GM12873 (cell line): Measurements from ENCODE around the gene TPD52L1.

ENCODE experiments used
- TF ChIP-seq, protein P1 (sequence below): IDR thresholded peaks from 2 replicates; pipeline ENCODE4 v1.5.1; 2012; ENCODE audit warnings: low read depth, mild to moderate bottlenecking, moderate library complexity, low read length, control low read depth; ENCODE audit not compliant: insufficient read depth; ENCODE audit errors: missing control alignments

Gene TPD52L1

DNA sequence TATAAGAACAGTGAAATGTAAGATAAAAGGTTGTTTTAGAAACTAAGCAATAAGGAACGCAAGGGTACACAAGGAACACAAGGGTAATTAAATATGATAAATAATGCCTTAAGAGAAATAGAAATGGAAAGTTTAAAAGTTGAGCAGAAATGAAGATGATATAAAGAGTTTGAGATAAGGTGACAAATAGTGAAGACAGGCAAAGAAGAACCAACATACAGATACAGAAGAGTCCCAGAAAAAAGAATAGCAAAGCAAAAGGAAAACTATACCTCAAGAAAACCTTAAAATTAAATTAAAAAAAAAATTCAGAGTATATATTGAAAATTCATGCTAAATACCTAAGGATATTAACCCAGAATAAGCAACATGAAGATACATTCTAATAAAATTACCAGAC lies 131.8 kb downstream of the TPD52L1 start:
- TF ChIP-seq, protein P1, sequence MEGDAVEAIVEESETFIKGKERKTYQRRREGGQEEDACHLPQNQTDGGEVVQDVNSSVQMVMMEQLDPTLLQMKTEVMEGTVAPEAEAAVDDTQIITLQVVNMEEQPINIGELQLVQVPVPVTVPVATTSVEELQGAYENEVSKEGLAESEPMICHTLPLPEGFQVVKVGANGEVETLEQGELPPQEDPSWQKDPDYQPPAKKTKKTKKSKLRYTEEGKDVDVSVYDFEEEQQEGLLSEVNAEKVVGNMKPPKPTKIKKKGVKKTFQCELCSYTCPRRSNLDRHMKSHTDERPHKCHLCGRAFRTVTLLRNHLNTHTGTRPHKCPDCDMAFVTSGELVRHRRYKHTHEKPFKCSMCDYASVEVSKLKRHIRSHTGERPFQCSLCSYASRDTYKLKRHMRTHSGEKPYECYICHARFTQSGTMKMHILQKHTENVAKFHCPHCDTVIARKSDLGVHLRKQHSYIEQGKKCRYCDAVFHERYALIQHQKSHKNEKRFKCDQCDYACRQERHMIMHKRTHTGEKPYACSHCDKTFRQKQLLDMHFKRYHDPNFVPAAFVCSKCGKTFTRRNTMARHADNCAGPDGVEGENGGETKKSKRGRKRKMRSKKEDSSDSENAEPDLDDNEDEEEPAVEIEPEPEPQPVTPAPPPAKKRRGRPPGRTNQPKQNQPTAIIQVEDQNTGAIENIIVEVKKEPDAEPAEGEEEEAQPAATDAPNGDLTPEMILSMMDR, result no peak

DNA sequence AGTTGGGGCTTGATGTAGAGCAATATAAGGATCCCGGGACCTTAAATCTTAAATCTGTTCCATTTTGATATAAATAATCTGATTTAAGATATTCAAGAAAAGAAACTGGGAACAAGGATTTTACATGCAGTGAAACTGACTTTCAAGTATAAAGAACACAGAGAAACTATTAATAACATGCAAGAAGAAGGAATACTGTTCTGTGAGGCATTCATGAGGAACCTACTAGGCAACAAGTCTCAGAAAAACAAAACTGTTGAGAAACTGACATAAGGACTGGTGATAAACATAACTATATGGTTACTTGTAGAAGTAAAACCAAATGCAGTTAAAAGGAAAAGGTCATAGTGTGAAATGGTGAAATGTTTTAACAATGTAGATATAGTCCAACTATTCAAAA lies 132.4 kb downstream of the TPD52L1 start:
- TF ChIP-seq, protein P1, result no peak

DNA sequence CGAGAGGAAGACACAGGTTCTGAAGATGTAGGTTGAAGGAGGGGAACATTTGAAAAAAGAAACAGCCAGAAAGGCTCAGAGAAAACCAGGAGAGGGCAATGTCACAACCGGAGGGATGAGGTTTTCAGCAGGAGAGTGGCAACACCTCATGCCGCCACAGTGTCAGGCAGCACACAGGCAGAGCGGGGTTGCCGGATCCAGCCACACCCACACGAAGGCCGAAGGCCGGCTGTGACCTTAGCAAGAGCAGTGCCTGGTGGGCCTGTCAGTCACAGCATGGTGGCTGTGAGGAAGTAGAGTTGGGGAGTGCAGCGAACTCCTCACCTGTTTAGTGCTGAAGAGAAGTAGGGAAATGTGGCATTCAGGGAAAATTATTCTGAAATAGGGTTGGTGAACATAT lies 134.1 kb downstream of the TPD52L1 start:
- TF ChIP-seq, protein P1, result no peak

DNA sequence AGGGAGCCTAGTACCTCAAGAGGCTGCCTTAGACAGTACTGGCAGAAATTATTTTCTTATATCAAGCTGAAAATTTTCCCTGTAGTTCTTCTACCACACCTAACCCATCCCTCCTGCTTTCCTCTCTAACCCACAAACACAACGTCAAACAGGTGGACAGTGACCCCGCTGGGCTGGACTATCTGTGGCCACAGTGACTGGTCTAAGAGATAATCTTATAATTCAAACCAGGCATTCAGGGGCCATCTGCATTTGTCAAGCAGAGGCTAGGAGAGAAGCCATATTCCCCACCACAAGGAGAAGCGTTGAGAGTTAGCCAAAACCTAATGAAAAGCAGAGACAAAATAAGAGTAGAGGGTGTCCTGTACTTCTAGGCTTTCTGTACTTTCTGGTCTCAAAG lies 140.0 kb downstream of the TPD52L1 start:
- TF ChIP-seq, protein P1, result no peak

DNA sequence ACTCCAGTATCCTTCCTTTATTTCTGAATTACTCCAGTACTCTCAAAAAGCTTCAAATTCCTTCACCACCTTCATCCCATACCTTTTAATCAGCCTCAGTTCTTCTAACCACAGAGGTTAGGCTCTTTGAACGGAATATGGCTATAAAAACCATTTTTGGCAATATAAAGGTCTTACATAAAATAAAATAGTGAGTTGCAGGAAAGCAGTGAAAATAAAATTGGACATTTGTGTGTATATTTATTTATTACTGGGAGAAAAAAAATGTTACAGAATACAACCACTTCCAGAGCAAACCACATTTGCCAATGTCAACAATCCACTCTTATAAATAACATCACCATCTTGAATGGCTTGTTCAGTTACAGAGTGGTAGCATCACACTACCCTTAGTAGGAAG lies 140.5 kb downstream of the TPD52L1 start:
- TF ChIP-seq, protein P1, result no peak

DNA sequence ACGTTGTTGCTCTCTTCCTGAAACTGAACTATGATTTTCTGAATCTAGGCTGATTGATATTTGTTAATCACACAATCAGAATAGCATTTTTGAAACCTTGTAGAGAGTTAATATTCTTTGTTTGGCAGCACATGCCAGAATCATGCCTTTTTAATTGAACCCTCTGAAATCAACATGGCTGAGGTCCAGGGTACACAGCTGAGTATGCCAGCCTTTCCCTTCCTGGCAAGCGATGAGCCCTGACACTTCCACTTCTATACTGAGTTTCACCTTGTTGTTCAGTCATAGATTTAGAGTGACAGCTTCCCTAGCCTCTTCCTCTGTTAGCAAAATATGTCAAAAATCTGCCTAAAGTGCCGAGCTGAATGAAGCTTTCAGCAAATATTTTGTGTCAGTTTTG lies 141.4 kb downstream of the TPD52L1 start:
- TF ChIP-seq, protein P1, result no peak

DNA sequence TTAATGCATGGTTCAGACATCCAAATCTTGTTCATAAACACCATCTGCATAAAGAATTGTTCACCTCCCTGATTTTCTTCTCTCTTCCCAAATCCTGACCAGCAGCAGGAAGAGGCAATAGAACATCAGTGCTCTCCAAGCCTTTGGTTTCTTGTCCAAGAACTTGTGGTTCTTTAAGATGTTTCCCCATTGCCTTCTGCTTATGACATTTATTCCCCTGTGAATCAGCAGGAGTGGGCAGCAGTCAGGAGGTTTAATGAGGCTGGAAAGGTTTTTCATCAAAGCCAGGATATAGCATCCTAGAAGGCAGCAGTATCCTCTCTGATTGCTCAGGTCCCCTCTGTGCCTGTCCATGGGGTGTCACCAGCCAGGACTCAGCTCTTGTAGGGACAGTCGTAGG lies 142.9 kb downstream of the TPD52L1 start:
- TF ChIP-seq, protein P1, result no peak
